Stimulated activated CD8-positive, alpha-beta memory T cell treated with anti-CD3 and anti-CD28 coated beads, Interleukin-4, amount 100 ng/mL, for 48 hours (primary cell): ENCODE measurements around the gene ACSM2B.
"Not testable (repeated sequence)": the region's sequence is repeated elsewhere in the genome, so short reads cannot be mapped to it uniquely, and the experiment has no call there.

Experiments used
- DNase-seq: peaks from one replicate; pipeline ENCODE4 v3.0.0-alpha.2; 2020

The ACSM2B gene

GRCh38 chr16:20576145-20576544 is at the start of gene ACSM2B:
TSS of gene ACSM2B (minus strand) at chr16:20576367. CDS start at chr16:20564845, 11,522 bp downstream.
- not testable (repeated sequence) for DNase-seq

GRCh38 chr16:20624882-20625807 is 49.0 kb upstream of the ACSM2B start:
- DNase-seq: no peak

- DNase-seq: no peak
Observed at GRCh38 chr16:20624205-20624604, 48.0 kb upstream of the ACSM2B start.

GRCh38 chr16:20622498-20622870 is 46.3 kb upstream of the ACSM2B start:
- no peak for DNase-seq

GRCh38 chr16:20621406-20621805 is 45.2 kb upstream of the ACSM2B start:
- no peak for DNase-seq

GRCh38 chr16:20620770-20621169 is 44.6 kb upstream of the ACSM2B start:
- DNase-seq: no peak

- no peak for DNase-seq
Observed at GRCh38 chr16:20620003-20620402, 43.8 kb upstream of the ACSM2B start.

- DNase-seq: no peak
Observed at GRCh38 chr16:20617271-20617670, 41.1 kb upstream of the ACSM2B start.

- no peak for DNase-seq
Observed at GRCh38 chr16:20614186-20615141, 38.3 kb upstream of the ACSM2B start.

- no peak for DNase-seq
Observed at GRCh38 chr16:20613481-20614185, 37.5 kb upstream of the ACSM2B start.

- DNase-seq: no peak
Observed at GRCh38 chr16:20612551-20613480, 36.6 kb upstream of the ACSM2B start.

GRCh38 chr16:20611975-20612481 is 35.9 kb upstream of the ACSM2B start:
- no peak for DNase-seq

- no peak for DNase-seq
Observed at GRCh38 chr16:20611350-20611902, 35.3 kb upstream of the ACSM2B start.

- DNase-seq: no peak
Observed at GRCh38 chr16:20610892-20611349, 34.8 kb upstream of the ACSM2B start.

GRCh38 chr16:20610211-20610891 is 34.2 kb upstream of the ACSM2B start:
- DNase-seq: no peak

GRCh38 chr16:20602205-20602604 is 26.0 kb upstream of the ACSM2B start:
- DNase-seq: not testable (repeated sequence)

GRCh38 chr16:20599475-20599874 is 23.3 kb upstream of the ACSM2B start:
- DNase-seq: not testable (repeated sequence)

- DNase-seq: no peak
Observed at GRCh38 chr16:20598832-20599469, 22.8 kb upstream of the ACSM2B start.

GRCh38 chr16:20595694-20596093 is 19.5 kb upstream of the ACSM2B start:
- not testable (repeated sequence) for DNase-seq

GRCh38 chr16:20595068-20595467 is 18.9 kb upstream of the ACSM2B start:
- not testable (repeated sequence) for DNase-seq
